BLaER1 (cell line): ENCODE results near the gene ENTREP3.
"Not testable (repeated sequence)": the region's sequence is repeated elsewhere in the genome, so short reads cannot be mapped to it uniquely, and the experiment has no call there.

ENCODE experiments used
- H3K27ac ChIP-seq: shearing (Covaris generic); formaldehyde crosslinking; 2 replicates; pipeline ENCODE4 v1.8.1; 2022
- H3K27me3 ChIP-seq: shearing (Covaris generic); formaldehyde crosslinking; 2 replicates; pipeline ENCODE4 v1.8.1; 2022
- H3K36me3 ChIP-seq: shearing (Covaris generic); formaldehyde crosslinking; 2 replicates; pipeline ENCODE4 v1.8.1; 2022
- H3K4me1 ChIP-seq: shearing (Covaris generic); formaldehyde crosslinking; 2 replicates; pipeline ENCODE4 v1.8.1; 2022
- H3K4me2 ChIP-seq: shearing (Covaris generic); formaldehyde crosslinking; 2 replicates; pipeline ENCODE4 v1.8.1; 2022
- H3K4me3 ChIP-seq: shearing (Covaris generic); formaldehyde crosslinking; 2 replicates; pipeline ENCODE4 v1.8.1; 2022
- H3K9ac ChIP-seq: shearing (Covaris generic); formaldehyde crosslinking; 2 replicates; pipeline ENCODE4 v1.8.1; 2022
- H3K9me3 ChIP-seq: shearing (Covaris generic); formaldehyde crosslinking; 2 replicates; pipeline ENCODE4 v1.8.1; 2022
- H4K20me1 ChIP-seq: shearing (Covaris generic); formaldehyde crosslinking; 2 replicates; pipeline ENCODE4 v1.8.1; 2022
- Cebpa-rat ChIP-seq: shearing (Covaris generic); IDR thresholded peaks from 2 replicates; pipeline ENCODE4 v1.8.1; 2022

The ENTREP3 gene

DNA sequence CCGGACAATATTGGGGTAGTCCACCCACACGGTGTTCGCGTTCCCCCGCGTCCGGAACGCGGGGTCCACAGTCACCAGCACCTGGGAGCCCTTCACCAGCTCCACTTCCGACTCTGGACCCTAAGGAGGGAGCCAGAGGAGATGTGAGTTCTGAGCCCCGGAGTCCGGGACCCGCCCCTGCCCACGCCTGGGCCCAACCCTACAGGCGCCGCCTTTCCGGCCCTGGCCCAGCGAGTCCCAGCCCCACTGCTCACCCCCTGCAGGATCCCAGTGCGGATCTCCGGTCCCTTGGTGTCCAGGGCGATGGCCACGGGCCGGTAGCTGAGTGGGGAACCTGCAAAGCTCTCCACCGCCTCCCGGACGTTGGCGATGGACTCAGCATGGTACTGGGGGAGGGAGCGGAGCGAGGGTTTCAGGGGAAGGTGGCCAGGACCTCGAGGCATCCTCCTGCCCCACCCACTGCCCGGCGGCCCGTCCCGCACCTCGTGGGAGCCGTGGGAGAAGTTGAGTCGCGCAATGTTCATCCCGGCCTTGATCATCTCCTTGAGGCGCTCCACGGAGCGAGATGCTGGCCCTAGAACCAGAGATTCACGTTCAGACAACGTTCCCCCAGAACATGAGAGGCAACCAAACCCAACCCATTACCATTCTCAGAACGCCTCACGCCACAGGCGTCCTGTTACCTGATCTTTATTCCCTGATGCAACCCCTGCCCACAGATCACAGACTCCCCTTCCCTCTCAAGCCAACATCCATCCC lies 40.1 kb upstream of the ENTREP3 start:
- Histone ChIP-seq H3K9ac (no peak overlapping the region), H4K20me1 (no peaks in the 10 kb centered on the region), H3K27me3 (peaks cover 26% of the 10 kb centered on the region), H3K27ac (no peak overlapping the region), H3K9me3 (no peaks in the 10 kb centered on the region), H3K36me3 (no peaks in the 10 kb centered on the region), H3K4me3 (no peak overlapping the region), H3K4me2 (no peak overlapping the region), H3K4me1 (0 out of 2 replicates have a peak, but pooled peaks cover 7% of the 10 kb centered on the region)
- TF ChIP-seq Cebpa-rat, result no peak

DNA sequence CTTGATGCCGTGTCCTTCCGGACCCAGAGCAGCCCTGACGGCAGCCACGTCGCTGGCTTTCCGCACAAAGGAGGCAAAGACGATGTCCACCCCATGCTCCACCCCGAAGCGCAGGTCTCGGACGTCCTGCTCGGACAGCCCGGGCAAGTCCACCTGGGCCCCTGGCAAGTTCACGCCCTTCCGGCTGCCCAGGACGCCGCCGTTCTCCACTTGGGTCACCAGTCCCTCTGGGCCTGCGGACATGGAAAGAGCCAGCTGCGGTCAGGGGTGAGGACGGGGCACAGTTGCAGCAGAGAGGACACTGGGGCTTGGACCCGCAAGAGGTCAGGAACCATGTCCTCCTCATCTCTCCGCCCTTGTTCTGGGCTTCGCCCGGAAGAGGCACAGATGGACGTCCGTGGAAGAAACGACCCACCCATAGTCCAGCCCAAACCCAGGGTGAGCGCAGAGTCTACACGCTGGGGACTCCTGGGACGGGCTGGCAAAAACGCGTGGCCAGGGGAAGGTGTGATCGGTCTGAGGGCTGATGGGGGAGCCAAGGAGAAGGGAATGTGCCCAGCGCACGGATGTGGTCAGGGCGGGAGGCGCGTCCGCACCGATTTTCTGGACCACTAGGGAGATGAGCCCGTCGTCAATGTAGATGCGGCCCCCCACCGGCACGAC lies 39.4 kb upstream of the ENTREP3 start:
- no peaks in the 10 kb centered on the region for H4K20me1 ChIP-seq
- no peaks in the 10 kb centered on the region for H3K36me3 ChIP-seq
- no peak overlapping the region for H3K4me2 ChIP-seq
- H3K9me3 ChIP-seq, result no peaks in the 10 kb centered on the region
- H3K4me1 ChIP-seq, result 0 out of 2 replicates have a peak, but pooled peaks cover 7% of the 10 kb centered on the region
- H3K9ac ChIP-seq, result no peak overlapping the region
- peaks cover 26% of the 10 kb centered on the region for H3K27me3 ChIP-seq
- no peak for TF ChIP-seq Cebpa-rat
- H3K27ac ChIP-seq, result no peak overlapping the region
- H3K4me3 ChIP-seq, result no peak overlapping the region

DNA sequence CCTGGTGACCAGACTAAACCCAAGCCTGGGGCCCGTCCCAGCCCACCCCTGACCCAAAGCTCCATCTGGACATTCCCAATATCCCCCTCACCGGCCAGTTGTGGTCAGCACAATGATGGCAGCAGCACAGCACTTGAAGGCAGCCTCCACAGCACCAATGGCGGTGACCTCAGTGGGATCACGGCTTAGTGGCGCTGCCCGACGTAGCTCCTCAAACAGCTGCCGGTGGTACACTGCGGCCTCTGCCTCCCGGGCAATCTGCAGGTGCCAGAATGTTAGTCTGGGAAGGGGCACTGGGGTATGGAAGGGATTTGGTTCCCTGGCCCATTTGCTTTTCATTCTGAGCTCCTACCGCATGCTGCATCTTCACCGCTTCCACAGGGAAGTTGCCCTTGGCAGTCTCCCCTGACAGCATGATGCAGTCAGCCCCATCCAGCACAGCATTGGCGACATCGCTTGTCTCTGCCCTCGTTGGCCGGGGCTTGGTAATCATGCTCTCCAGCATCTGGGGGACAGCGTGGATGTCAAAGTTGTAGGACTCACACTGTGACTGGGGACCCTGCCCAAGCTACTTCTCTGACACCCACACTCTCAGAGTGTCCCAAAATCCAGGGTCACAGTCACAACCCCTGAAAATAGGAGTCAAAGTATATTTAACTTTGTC lies 37.9 kb upstream of the ENTREP3 start:
- Histone ChIP-seq H3K27ac (no peak overlapping the region), H3K4me3 (no peak overlapping the region), H3K9me3 (no peaks in the 10 kb centered on the region), H4K20me1 (no peaks in the 10 kb centered on the region), H3K36me3 (no peaks in the 10 kb centered on the region), H3K27me3 (peaks cover 26% of the 10 kb centered on the region), H3K9ac (no peak overlapping the region), H3K4me2 (no peak overlapping the region), H3K4me1 (0 out of 2 replicates have a peak, but pooled peaks cover 7% of the 10 kb centered on the region)
- TF ChIP-seq Cebpa-rat, result no peak

DNA sequence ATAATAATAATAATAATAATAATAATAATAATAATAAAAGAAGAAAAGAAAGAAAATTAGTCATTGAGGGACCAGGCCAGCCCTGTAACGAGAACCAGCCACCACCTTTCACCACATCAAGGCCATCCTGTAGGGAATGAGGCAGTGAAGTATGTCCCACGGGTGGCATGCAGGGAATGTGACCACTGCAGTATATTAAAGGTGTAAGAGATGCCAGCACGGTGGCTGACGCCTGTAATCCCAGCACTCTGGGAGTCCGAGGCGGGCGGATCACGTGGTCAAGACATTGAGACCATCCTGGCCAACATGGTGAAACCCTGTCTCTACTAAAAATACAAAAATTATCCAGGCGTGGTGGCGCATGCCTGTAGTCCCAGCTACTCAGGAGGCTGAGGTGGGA lies 35.7 kb upstream of the ENTREP3 start:
- not testable (repeated sequence) for H3K4me1 ChIP-seq, H3K4me3 ChIP-seq, H3K36me3 ChIP-seq, H3K4me2 ChIP-seq, H4K20me1 ChIP-seq, H3K27ac ChIP-seq, H3K9me3 ChIP-seq, H3K9ac ChIP-seq
- peaks cover 24% of the 10 kb centered on the region for H3K27me3 ChIP-seq

DNA sequence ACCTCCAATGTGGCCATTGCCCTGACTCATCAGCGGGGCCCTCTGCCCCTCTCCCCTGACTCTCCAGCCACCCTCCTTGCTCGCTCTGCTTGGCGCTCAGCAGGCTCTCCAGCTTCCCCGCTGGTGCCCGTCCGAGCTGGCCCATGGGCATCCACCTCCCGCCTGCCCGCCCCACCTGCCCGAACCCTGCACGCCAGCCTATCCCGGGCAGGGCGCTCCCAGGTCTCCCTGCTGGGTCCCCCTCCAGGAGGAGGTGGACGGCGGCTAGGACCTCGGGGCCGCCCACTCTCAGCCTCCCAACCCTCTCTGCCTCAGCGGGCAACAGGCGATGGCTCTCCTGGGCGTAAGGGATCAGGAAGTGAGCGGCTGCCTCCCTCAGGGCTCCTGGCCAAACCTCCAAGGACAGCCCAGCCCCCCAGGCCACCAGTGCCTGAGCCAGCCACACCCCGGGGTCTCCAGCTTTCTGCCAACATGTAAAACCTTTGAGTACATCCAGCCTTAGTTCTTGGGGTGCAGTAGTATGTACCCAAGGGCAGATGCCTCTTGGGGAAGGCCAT lies 32.8 kb upstream of the ENTREP3 start:
- no peak for TF ChIP-seq Cebpa-rat
- peaks cover 4% of the 10 kb centered on the region; the same call in 1 of the 2 replicates for H3K36me3 ChIP-seq
- H3K9ac ChIP-seq, result no peak overlapping the region
- H3K27ac ChIP-seq, result no peak overlapping the region
- no peaks in the 10 kb centered on the region for H3K27me3 ChIP-seq
- no peaks in the 10 kb centered on the region for H4K20me1 ChIP-seq
- no peaks in the 10 kb centered on the region for H3K4me1 ChIP-seq
- no peak overlapping the region for H3K4me2 ChIP-seq
- H3K9me3 ChIP-seq, result no peaks in the 10 kb centered on the region
- no peak overlapping the region for H3K4me3 ChIP-seq

- Histone ChIP-seq H3K4me3 (no peak overlapping the region), H3K4me2 (no peak overlapping the region)
Observed at GRCh38 chr1:155286544-155286943, 31.3 kb upstream of the ENTREP3 start.

DNA sequence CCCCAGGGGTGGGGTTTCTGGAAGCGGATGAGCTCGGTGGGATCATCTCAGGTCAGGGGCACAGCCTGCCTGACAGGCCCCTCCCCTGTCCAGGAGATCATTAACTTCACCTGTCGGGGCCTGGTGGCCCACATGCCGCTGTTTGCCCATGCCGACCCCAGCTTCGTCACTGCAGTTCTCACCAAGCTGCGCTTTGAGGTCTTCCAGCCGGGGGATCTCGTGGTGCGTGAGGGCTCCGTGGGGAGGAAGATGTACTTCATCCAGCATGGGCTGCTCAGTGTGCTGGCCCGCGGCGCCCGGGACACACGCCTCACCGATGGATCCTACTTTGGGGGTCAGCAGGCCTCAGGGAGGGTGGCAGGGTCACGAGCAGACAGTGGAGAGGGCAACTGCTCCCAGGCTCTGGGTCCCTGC lies 30.4 kb upstream of the ENTREP3 start:
- Histone ChIP-seq H3K4me3 (no peak overlapping the region), H4K20me1 (no peaks in the 10 kb centered on the region), H3K27me3 (no peaks in the 10 kb centered on the region), H3K4me1 (no peaks in the 10 kb centered on the region), H3K36me3 (peaks cover 4% of the 10 kb centered on the region; the same call in 1 of the 2 replicates), H3K9ac (no peak overlapping the region), H3K4me2 (no peak overlapping the region), H3K27ac (no peak overlapping the region), H3K9me3 (no peaks in the 10 kb centered on the region)
- no peak for TF ChIP-seq Cebpa-rat

More at GRCh38 chr1:155286544-155286943, 31.3 kb upstream of the ENTREP3 start:
- H3K4me1 ChIP-seq, result no peaks in the 10 kb centered on the region
- TF ChIP-seq Cebpa-rat, result no peak
- H3K36me3 ChIP-seq, result peaks cover 4% of the 10 kb centered on the region; the same call in 1 of the 2 replicates
- no peaks in the 10 kb centered on the region for H4K20me1 ChIP-seq
- H3K27ac ChIP-seq, result no peak overlapping the region
- no peak overlapping the region for H3K9ac ChIP-seq
- no peaks in the 10 kb centered on the region for H3K27me3 ChIP-seq
- H3K9me3 ChIP-seq, result no peaks in the 10 kb centered on the region

- H3K9me3 ChIP-seq, result no peaks in the 10 kb centered on the region
- H3K27me3 ChIP-seq, result no peaks in the 10 kb centered on the region
- H3K4me2 ChIP-seq, result no peak overlapping the region
- H3K27ac ChIP-seq, result no peak overlapping the region
- H3K4me3 ChIP-seq, result no peak overlapping the region
- H3K4me1 ChIP-seq, result no peaks in the 10 kb centered on the region
- no peaks in the 10 kb centered on the region for H4K20me1 ChIP-seq
- peaks cover 4% of the 10 kb centered on the region; the same call in 1 of the 2 replicates for H3K36me3 ChIP-seq
- no peak overlapping the region for H3K9ac ChIP-seq
- TF ChIP-seq Cebpa-rat, result no peak
Observed at GRCh38 chr1:155285063-155285462, 29.8 kb upstream of the ENTREP3 start.

- no peak overlapping the region for H3K4me2 ChIP-seq
- no peaks in the 10 kb centered on the region for H3K9me3 ChIP-seq
- no peaks in the 10 kb centered on the region for H3K27me3 ChIP-seq
- H3K36me3 ChIP-seq, result peaks cover 4% of the 10 kb centered on the region; the same call in 1 of the 2 replicates
- H3K9ac ChIP-seq, result no peak overlapping the region
- no peak for TF ChIP-seq Cebpa-rat
- H3K27ac ChIP-seq, result no peak overlapping the region
- H3K4me3 ChIP-seq, result no peak overlapping the region
- peaks cover 1% of the 10 kb centered on the region; the same call in 1 of the 2 replicates for H4K20me1 ChIP-seq
- H3K4me1 ChIP-seq, result no peaks in the 10 kb centered on the region
Observed at GRCh38 chr1:155284476-155284875, 29.2 kb upstream of the ENTREP3 start.
